ENCODE data around the gene PPP5C. TPM values are rescaled to one million over a fixed set of nuclear protein-coding genes. Genes with fewer than 3 reads are reported as not detected.
"Not testable (repeated sequence)": the region's sequence is repeated elsewhere in the genome, so short reads cannot be mapped to it uniquely, and the experiment has no call there.

The PPP5C gene
- total RNA-seq, 2 donors from 2014 or later: 56.6 to 73.7 TPM

- no peaks in the 10 kb centered on the region for H3K9me3 Mint-ChIP-seq
- no peaks in the 10 kb centered on the region for H3K27me3 Mint-ChIP-seq (ENCODE audit: low read depth)
- no peak for ATAC-seq (replicated peaks in 1 of 2)
- no peaks in the 10 kb centered on the region for H3K36me3 Mint-ChIP-seq (ENCODE audit: insufficient read depth in 2 of 2)
- no peak overlapping the region for H3K4me3 Mint-ChIP-seq
- no peak overlapping the region for H3K27ac Mint-ChIP-seq
- no peak for DNase-seq
- H3K4me1 Mint-ChIP-seq (ENCODE audit: low read depth): no peaks in the 10 kb centered on the region
Observed at GRCh38 chr19:46317339-46317738, 29.5 kb upstream of the PPP5C start.

- Mint-ChIP-seq H3K36me3 (ENCODE audit: insufficient read depth in 2 of 2) (no peaks in the 10 kb centered on the region), H3K27me3 (ENCODE audit: low read depth) (no peaks in the 10 kb centered on the region), H3K4me1 (ENCODE audit: low read depth) (no peaks in the 10 kb centered on the region), H3K27ac (no peak overlapping the region), H3K4me3 (no peak overlapping the region), H3K9me3 (no peaks in the 10 kb centered on the region)
- DNase-seq (no peak), ATAC-seq (replicated peaks in 1 of 2) (no peak)
Observed at GRCh38 chr19:46319613-46320012, 27.3 kb upstream of the PPP5C start.

- no peak overlapping the region for H3K27ac Mint-ChIP-seq
- H3K36me3 Mint-ChIP-seq (ENCODE audit: insufficient read depth in 2 of 2): peaks cover under 1 to 2% of the 10 kb centered on the region in 2 donors
- no peaks in the 10 kb centered on the region for H3K4me1 Mint-ChIP-seq (ENCODE audit: low read depth)
- no peaks in the 10 kb centered on the region for H3K27me3 Mint-ChIP-seq (ENCODE audit: low read depth)
- H3K4me3 Mint-ChIP-seq: no peak overlapping the region
- ATAC-seq (replicated peaks in 1 of 2) (no peak), DNase-seq (no peak)
- peaks cover 2 to 3% of the 10 kb centered on the region in 2 donors for H3K9me3 Mint-ChIP-seq
Observed at GRCh38 chr19:46320559-46320958, 26.3 kb upstream of the PPP5C start.

- Mint-ChIP-seq H3K36me3 (ENCODE audit: insufficient read depth in 2 of 2) (peaks cover 2 to 8% of the 10 kb centered on the region in 2 donors), H3K4me3 (no peak overlapping the region), H3K4me1 (ENCODE audit: low read depth) (no peaks in the 10 kb centered on the region), H3K27ac (no peak overlapping the region), H3K27me3 (ENCODE audit: low read depth) (no peaks in the 10 kb centered on the region), H3K9me3 (peaks cover 8 to 11% of the 10 kb centered on the region in 2 donors)
- ATAC-seq (replicated peaks in 1 of 2): no peak
- no peak for DNase-seq
Observed at GRCh38 chr19:46321653-46322052, 25.2 kb upstream of the PPP5C start.

GRCh38 chr19:46323227-46323626 lies 23.7 kb upstream of the PPP5C start:
- not testable (repeated sequence) for H3K4me1 Mint-ChIP-seq (ENCODE audit: low read depth); H3K27ac Mint-ChIP-seq; H3K36me3 Mint-ChIP-seq (ENCODE audit: insufficient read depth in 2 of 2); ATAC-seq (replicated peaks in 1 of 2); DNase-seq; H3K27me3 Mint-ChIP-seq (ENCODE audit: low read depth); H3K4me3 Mint-ChIP-seq
- peaks cover 8 to 11% of the 10 kb centered on the region in 2 donors for H3K9me3 Mint-ChIP-seq

DNA sequence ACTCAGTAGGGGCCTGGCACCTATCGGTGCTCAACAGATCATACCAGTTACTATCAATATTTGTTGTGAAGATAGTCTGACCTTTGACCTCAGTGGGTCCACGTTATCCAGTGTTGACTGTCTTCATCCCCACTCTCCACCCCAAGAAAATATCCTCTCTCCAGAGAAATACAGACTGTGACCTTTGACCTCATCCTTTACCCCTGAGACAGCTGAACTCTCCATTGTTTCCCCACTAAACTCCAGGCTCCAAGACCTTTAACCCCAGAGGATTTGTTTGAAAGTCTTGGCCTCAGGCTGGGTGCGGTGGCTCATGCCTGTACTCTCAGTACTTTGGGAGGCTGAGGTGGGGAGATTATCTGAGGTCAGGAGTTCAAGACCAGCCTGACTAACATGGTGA lies 22.6 kb upstream of the PPP5C start:
- no peak overlapping the region for H3K4me3 Mint-ChIP-seq

GRCh38 chr19:46326608-46327007 lies 20.3 kb upstream of the PPP5C start:
- DNase-seq: no peak
- Mint-ChIP-seq H3K36me3 (ENCODE audit: insufficient read depth in 2 of 2) (peaks cover 7 to 16% of the 10 kb centered on the region in 2 donors), H3K9me3 (peaks cover 21 to 24% of the 10 kb centered on the region in 2 donors), H3K27ac (no peak overlapping the region), H3K27me3 (ENCODE audit: low read depth) (no peaks in the 10 kb centered on the region), H3K4me1 (ENCODE audit: low read depth) (no peaks in the 10 kb centered on the region), H3K4me3 (no peak overlapping the region)
- no peak for ATAC-seq (replicated peaks in 1 of 2)

More for the DNA sequence above, 22.6 kb upstream of the PPP5C start:
- Mint-ChIP-seq H3K9me3 (peaks cover 10 to 14% of the 10 kb centered on the region in 2 donors), H3K27ac (no peak overlapping the region), H3K4me1 (ENCODE audit: low read depth) (no peaks in the 10 kb centered on the region), H3K27me3 (ENCODE audit: low read depth) (no peaks in the 10 kb centered on the region), H3K36me3 (ENCODE audit: insufficient read depth in 2 of 2) (peaks cover 2 to 11% of the 10 kb centered on the region in 2 donors)
- no peak for ATAC-seq (replicated peaks in 1 of 2)
- DNase-seq: no peak

DNA sequence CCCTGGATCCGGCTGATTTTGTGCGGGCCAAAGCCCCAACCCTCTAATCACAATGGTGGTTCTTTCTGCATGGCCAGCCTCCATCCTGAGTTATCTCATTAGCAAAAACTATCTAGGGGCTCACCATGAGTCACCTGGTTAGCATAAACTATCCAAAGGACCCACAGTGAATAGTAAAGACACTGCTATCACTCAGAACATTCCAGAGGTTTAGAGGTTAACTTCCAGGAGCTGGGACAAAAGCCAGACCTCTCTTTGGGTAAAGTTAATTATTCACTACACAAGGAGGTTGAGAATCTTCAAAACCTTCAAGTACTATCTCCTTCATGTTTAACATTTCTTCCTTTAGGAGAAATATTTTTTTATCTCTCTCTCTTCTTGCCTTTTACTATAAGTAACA lies 18.8 kb upstream of the PPP5C start:
- no peak overlapping the region for H3K4me3 Mint-ChIP-seq
- H3K4me1 Mint-ChIP-seq (ENCODE audit: low read depth): no peaks in the 10 kb centered on the region
- peaks cover 7 to 16% of the 10 kb centered on the region in 2 donors for H3K36me3 Mint-ChIP-seq (ENCODE audit: insufficient read depth in 2 of 2)
- DNase-seq (no peak), ATAC-seq (replicated peaks in 1 of 2) (no peak)
- peaks cover 21 to 24% of the 10 kb centered on the region in 2 donors for H3K9me3 Mint-ChIP-seq
- no peak overlapping the region for H3K27ac Mint-ChIP-seq
- H3K27me3 Mint-ChIP-seq (ENCODE audit: low read depth): no peaks in the 10 kb centered on the region

DNA sequence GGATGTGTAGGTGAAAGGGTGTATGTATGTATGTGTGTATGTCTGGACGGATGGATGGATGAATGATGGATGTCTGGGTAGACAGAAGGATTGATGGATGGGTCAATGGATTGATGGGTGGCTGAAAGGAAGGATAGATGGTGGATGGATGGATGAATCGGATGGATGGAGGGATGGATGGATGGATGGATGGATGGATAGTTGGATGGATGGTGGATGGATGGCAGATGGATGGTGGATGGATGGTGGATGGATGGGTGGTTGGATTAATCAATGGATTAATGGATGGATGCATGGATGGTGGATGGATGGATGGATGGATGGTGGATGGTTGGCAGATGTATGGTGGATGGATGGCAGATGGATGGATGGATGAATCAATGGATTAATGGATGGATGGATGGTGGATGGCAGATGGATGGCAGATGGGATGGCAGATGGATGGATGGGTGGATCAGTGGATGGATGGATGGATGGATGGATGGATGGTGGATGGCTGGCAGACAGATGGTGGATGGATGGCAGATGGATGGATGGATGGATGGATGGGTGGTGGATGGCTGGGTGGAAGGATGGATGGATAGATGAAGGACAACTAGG lies 16.5 kb upstream of the PPP5C start:
- peaks cover 19 to 23% of the 10 kb centered on the region in 2 donors for H3K9me3 Mint-ChIP-seq
- no peak overlapping the region for H3K27ac Mint-ChIP-seq
- no peak for DNase-seq
- peaks cover 7 to 16% of the 10 kb centered on the region in 2 donors for H3K36me3 Mint-ChIP-seq (ENCODE audit: insufficient read depth in 2 of 2)
- H3K4me3 Mint-ChIP-seq: no peak overlapping the region
- no peaks in the 10 kb centered on the region for H3K4me1 Mint-ChIP-seq (ENCODE audit: low read depth)
- no peaks in the 10 kb centered on the region for H3K27me3 Mint-ChIP-seq (ENCODE audit: low read depth)
- ATAC-seq (replicated peaks in 1 of 2): no peak

- Mint-ChIP-seq H3K27me3 (ENCODE audit: low read depth) (no peaks in the 10 kb centered on the region), H3K9me3 (no peaks in the 10 kb centered on the region)
- no peak for ATAC-seq (replicated peaks in 1 of 2)
Observed at GRCh38 chr19:46337487-46337886, 9.4 kb upstream of the PPP5C start.

DNA sequence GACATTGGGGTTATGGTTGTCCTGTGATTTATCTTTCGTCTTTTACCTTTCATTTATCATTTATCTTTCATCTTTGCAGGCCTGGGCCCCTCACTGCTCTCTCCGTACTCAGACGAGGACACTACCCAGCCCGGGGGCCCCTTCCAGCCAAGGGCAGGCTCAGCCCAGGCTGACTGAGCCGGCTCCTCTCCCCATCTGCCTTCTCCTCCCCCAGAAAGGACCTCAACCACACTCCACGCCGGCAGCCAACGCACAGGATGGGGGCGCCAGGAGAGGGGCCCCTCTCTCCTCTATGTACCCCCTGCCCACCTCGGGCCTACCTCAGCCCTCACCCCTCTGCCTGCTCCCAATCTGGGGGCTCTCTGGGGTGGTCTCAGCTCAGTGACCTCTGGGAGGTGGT lies 7.4 kb upstream of the PPP5C start:
- ATAC-seq (replicated peaks in 1 of 2) (no peak), DNase-seq (no peak)
- Mint-ChIP-seq H3K36me3 (ENCODE audit: insufficient read depth in 2 of 2) (no peaks in the 10 kb centered on the region), H3K27ac (no peak overlapping the region), H3K4me3 (no peak overlapping the region), H3K9me3 (no peaks in the 10 kb centered on the region), H3K4me1 (ENCODE audit: low read depth) (no peaks in the 10 kb centered on the region), H3K27me3 (ENCODE audit: low read depth) (no peaks in the 10 kb centered on the region)

More at GRCh38 chr19:46337487-46337886, 9.4 kb upstream of the PPP5C start:
- no peaks in the 10 kb centered on the region for H3K36me3 Mint-ChIP-seq (ENCODE audit: insufficient read depth in 2 of 2)
- H3K4me1 Mint-ChIP-seq (ENCODE audit: low read depth): no peaks in the 10 kb centered on the region
- DNase-seq: no peak
- H3K4me3 Mint-ChIP-seq: no peak overlapping the region
- no peak overlapping the region for H3K27ac Mint-ChIP-seq

DNA sequence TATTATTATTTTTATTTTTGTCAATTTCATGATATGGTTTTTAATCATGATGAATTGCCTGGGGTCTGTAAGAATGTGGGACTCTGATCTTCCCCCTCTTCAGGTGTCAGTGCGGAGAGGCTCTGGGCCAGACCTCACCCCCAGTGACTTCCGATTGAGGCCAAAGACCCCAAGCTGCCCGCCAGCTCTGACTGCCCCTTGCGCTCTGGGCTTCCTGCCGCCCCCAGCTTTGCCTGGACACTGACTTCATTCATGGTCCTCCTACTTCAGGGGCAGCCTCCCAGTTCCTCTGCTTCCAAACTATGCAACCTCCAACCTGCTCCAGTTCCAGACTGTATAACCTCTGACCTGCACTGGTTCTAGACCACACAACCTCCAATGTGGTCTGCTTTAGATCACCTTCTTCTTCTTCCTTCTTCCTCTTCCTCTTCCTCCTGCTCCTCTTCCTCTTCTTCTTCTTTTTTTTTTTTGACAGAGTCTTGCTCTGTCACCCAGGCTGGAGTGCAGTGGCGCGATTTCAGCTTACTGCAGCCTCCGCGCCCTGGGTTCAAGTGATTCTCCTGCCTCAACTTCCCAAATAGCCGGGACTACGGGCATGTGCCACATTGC lies 6.7 kb upstream of the PPP5C start:
- Mint-ChIP-seq H3K4me1 (ENCODE audit: low read depth) (no peaks in the 10 kb centered on the region), H3K27ac (no peak overlapping the region), H3K9me3 (no peaks in the 10 kb centered on the region), H3K4me3 (no peak overlapping the region), H3K27me3 (ENCODE audit: low read depth) (no peaks in the 10 kb centered on the region), H3K36me3 (ENCODE audit: insufficient read depth in 2 of 2) (no peaks in the 10 kb centered on the region)
- ATAC-seq (replicated peaks in 1 of 2): no peak
- DNase-seq: no peak

GRCh38 chr19:46341937-46342336 lies 5.0 kb upstream of the PPP5C start:
- Mint-ChIP-seq H3K4me1 (ENCODE audit: low read depth) (peaks cover 11% of the 10 kb centered on the region), H3K27me3 (ENCODE audit: low read depth) (no peaks in the 10 kb centered on the region), H3K36me3 (ENCODE audit: insufficient read depth in 2 of 2) (no peaks in the 10 kb centered on the region), H3K4me3 (no peak overlapping the region), H3K27ac (no peak overlapping the region), H3K9me3 (no peaks in the 10 kb centered on the region)
- ATAC-seq (replicated peaks in 1 of 2) (no peak), DNase-seq (no peak)

GRCh38 chr19:46344363-46344762 lies 2.5 kb upstream of the PPP5C start:
- Mint-ChIP-seq H3K27me3 (ENCODE audit: low read depth) (no peaks in the 10 kb centered on the region), H3K4me1 (ENCODE audit: low read depth) (peaks cover 34% of the 10 kb centered on the region), H3K9me3 (no peaks in the 10 kb centered on the region), H3K4me3 (no peak overlapping the region), H3K36me3 (ENCODE audit: insufficient read depth in 2 of 2) (peaks cover 3 to 9% of the 10 kb centered on the region in 2 donors), H3K27ac (no peak overlapping the region)
- ATAC-seq (replicated peaks in 1 of 2) (no peak), DNase-seq (no peak)

Data from activated T-cell treated with anti-CD3 and anti-CD28 coated beads, Interleukin-2, amount 50 U/mL, for 72 hours (primary cell).